Measurements from ENCODE around the gene ANKRD17. TPM values are rescaled to one million over a fixed set of nuclear protein-coding genes. Genes with fewer than 3 reads are reported as not detected.
A peak's percentile ranks its signal among the peaks of the same experiment; 100 is the strongest.

Gene ANKRD17
- total RNA-seq, 1 experiment from 2014 or later, result 65.7 TPM

- no peak for DNase-seq (ENCODE audit: unreplicated experiment)
- no peaks in the 10 kb centered on the region for H3K27me3 Mint-ChIP-seq (ENCODE audit: insufficient read depth, unreplicated experiment)
- H3K4me3 Mint-ChIP-seq (ENCODE audit: unreplicated experiment), result no peak overlapping the region
- peaks cover 60% of the 10 kb centered on the region for H3K36me3 Mint-ChIP-seq (ENCODE audit: insufficient read depth, unreplicated experiment)
- POLR2A ChIA-PET, result interaction anchor here (0.9 to 2.4 kb wide), 4 partner anchors 11 to 85 kb away, joined by 3 to 13 read pairs (median 4); partner anchors contain the start of gene ANKRD17
- intact Hi-C loops (cut with micrococcal nuclease), result no loop called here
- H3K9me3 Mint-ChIP-seq (ENCODE audit: unreplicated experiment), result peaks cover 5% of the 10 kb centered on the region
- peak overlapping the region; percentile 24 for H3K27ac Mint-ChIP-seq (ENCODE audit: low read depth, unreplicated experiment)
- H3K4me1 Mint-ChIP-seq (ENCODE audit: insufficient read depth, unreplicated experiment), result peaks cover 22% of the 10 kb centered on the region
- TF ChIP-seq CTCF (IDR thresholded peaks at IDR 0.05; ENCODE audit: unreplicated experiment), result no peak
- CTCF ChIA-PET, result no interaction called here
- BruUV-seq (replicated peaks), result no TSS peak
Measured at GRCh38 chr4:73172161-73172560, 86.4 kb downstream of the ANKRD17 start.

GRCh38 chr4:73170518-73171198 lies 87.9 kb downstream of the ANKRD17 start:
- POLR2A ChIA-PET, result interaction anchor here (0.6 to 1.3 kb wide), 2 partner anchors 24 to 35 kb away, joined by 3 to 4 read pairs; no protein-coding TSS in a partner anchor
- Mint-ChIP-seq H3K36me3 (ENCODE audit: insufficient read depth, unreplicated experiment) (peaks cover 61% of the 10 kb centered on the region), H3K4me3 (ENCODE audit: unreplicated experiment) (no peak overlapping the region), H3K9me3 (ENCODE audit: unreplicated experiment) (peaks cover 7% of the 10 kb centered on the region), H3K27ac (ENCODE audit: low read depth, unreplicated experiment) (peak overlapping the region; percentile 24), H3K4me1 (ENCODE audit: insufficient read depth, unreplicated experiment) (peaks cover 21% of the 10 kb centered on the region), H3K27me3 (ENCODE audit: insufficient read depth, unreplicated experiment) (no peaks in the 10 kb centered on the region)
- BruUV-seq (replicated peaks), result no TSS peak
- CTCF ChIA-PET, result no interaction called here
- no peak for DNase-seq (ENCODE audit: unreplicated experiment)
- intact Hi-C loops (cut with micrococcal nuclease), result no loop called here
- TF ChIP-seq CTCF (IDR thresholded peaks at IDR 0.05; ENCODE audit: unreplicated experiment), result no peak

GRCh38 chr4:73166212-73166611 lies 92.4 kb downstream of the ANKRD17 start:
- ChIA-PET POLR2A (interaction anchor here (0.6 to 1.2 kb wide), 2 partner anchors 11 to 17 kb away, joined by 3 to 4 read pairs; no protein-coding TSS in a partner anchor), CTCF (interaction anchor here (1.2 to 1.9 kb wide), 2 partner anchors 24 to 91 kb away, joined by 3 to 9 read pairs; no protein-coding TSS in a partner anchor)
- H3K4me1 Mint-ChIP-seq (ENCODE audit: insufficient read depth, unreplicated experiment), result peaks cover 3% of the 10 kb centered on the region
- no peaks in the 10 kb centered on the region for H3K27me3 Mint-ChIP-seq (ENCODE audit: insufficient read depth, unreplicated experiment)
- H3K27ac Mint-ChIP-seq (ENCODE audit: low read depth, unreplicated experiment), result no peak overlapping the region
- H3K9me3 Mint-ChIP-seq (ENCODE audit: unreplicated experiment), result peaks cover 5% of the 10 kb centered on the region
- intact Hi-C loops (cut with micrococcal nuclease), result no loop called here
- peaks cover 81% of the 10 kb centered on the region for H3K36me3 Mint-ChIP-seq (ENCODE audit: insufficient read depth, unreplicated experiment)
- H3K4me3 Mint-ChIP-seq (ENCODE audit: unreplicated experiment), result no peak overlapping the region
- DNase-seq (ENCODE audit: unreplicated experiment), result no peak
- TF ChIP-seq CTCF (IDR thresholded peaks at IDR 0.05; ENCODE audit: unreplicated experiment), result no peak
- BruUV-seq (replicated peaks), result no TSS peak

- ChIA-PET POLR2A (interaction anchor here (0.7 to 1.6 kb wide), 3 partner anchors 11 to 96 kb away, joined by 3 read pairs; no protein-coding TSS in a partner anchor), CTCF (interaction anchor here (0.6 to 1.5 kb wide), 2 partner anchors 24 to 96 kb away, joined by 3 to 5 read pairs; no protein-coding TSS in a partner anchor)
- no peak for TF ChIP-seq CTCF (IDR thresholded peaks at IDR 0.05; ENCODE audit: unreplicated experiment)
- BruUV-seq (replicated peaks), result no TSS peak
- Mint-ChIP-seq H3K27ac (ENCODE audit: low read depth, unreplicated experiment) (no peak overlapping the region), H3K9me3 (ENCODE audit: unreplicated experiment) (peaks cover 5% of the 10 kb centered on the region), H3K4me3 (ENCODE audit: unreplicated experiment) (no peak overlapping the region), H3K27me3 (ENCODE audit: insufficient read depth, unreplicated experiment) (no peaks in the 10 kb centered on the region), H3K4me1 (ENCODE audit: insufficient read depth, unreplicated experiment) (peaks cover 4% of the 10 kb centered on the region), H3K36me3 (ENCODE audit: insufficient read depth, unreplicated experiment) (peaks cover 75% of the 10 kb centered on the region)
- intact Hi-C loops (cut with micrococcal nuclease), result no loop called here
- DNase-seq (ENCODE audit: unreplicated experiment), result no peak
Measured at GRCh38 chr4:73161527-73162185, 96.9 kb downstream of the ANKRD17 start.
